NCI-H82 treated with DMSO at 0.1 percent for 48 hours (cell line): Measurements from ENCODE around the gene JPH3.

Source experiments
- DNase-seq: peaks from one replicate; lab custom pipeline; 2025; ENCODE audit not compliant: unreplicated experiment; lab: John Stamatoyannopoulos, UW

Gene JPH3

GRCh38 chr16:87693827-87694226, 91.5 kb downstream of the JPH3 start:
- DNase-seq = no peak

GRCh38 chr16:87694441-87695125, 92.3 kb downstream of the JPH3 start:
- DNase-seq = no peak

GRCh38 chr16:87695534-87695933, 93.2 kb downstream of the JPH3 start:
- DNase-seq = no peak

- DNase-seq = no peak
Measured at GRCh38 chr16:87696726-87697125, 94.4 kb downstream of the JPH3 start.

- DNase-seq = no peak
Measured at GRCh38 chr16:87697256-87697655, 94.9 kb downstream of the JPH3 start.

- no peak for DNase-seq
Measured at GRCh38 chr16:87697792-87698191, 95.5 kb downstream of the JPH3 start.

- DNase-seq = no peak
Measured at GRCh38 chr16:87698241-87698640, 95.9 kb downstream of the JPH3 start.

- no peak for DNase-seq
Measured at GRCh38 chr16:87698676-87699199, 96.4 kb downstream of the JPH3 start.

- no peak for DNase-seq
Measured at GRCh38 chr16:87700406-87701077, 98.2 kb downstream of the JPH3 start.

- no peak for DNase-seq
Measured at GRCh38 chr16:87701078-87701460, 98.8 kb downstream of the JPH3 start.

- no peak for DNase-seq
Measured at GRCh38 chr16:87701505-87701921, 99.2 kb downstream of the JPH3 start.

- DNase-seq = no peak
Measured at GRCh38 chr16:87702325-87702811, 100.1 kb downstream of the JPH3 start.

GRCh38 chr16:87703071-87703470, 100.8 kb downstream of the JPH3 start:
- DNase-seq = no peak

- no peak for DNase-seq
Measured at GRCh38 chr16:87703835-87704375, 101.6 kb downstream of the JPH3 start.

GRCh38 chr16:87704754-87705353, 102.5 kb downstream of the JPH3 start:
- DNase-seq = no peak

- no peak for DNase-seq
Measured at GRCh38 chr16:87705771-87706277, 103.5 kb downstream of the JPH3 start.

GRCh38 chr16:87706278-87707000, 104.1 kb downstream of the JPH3 start:
- no peak for DNase-seq

GRCh38 chr16:87707097-87707496, 104.8 kb downstream of the JPH3 start:
- DNase-seq = no peak

GRCh38 chr16:87707714-87708580, 105.6 kb downstream of the JPH3 start:
- no peak for DNase-seq
